Measurements from ENCODE around the gene EPB41L1.

Gene EPB41L1

GRCh38 chr20:36154700-36155628 lies at the start of gene EPB41L1:
Gene EPB41L1, plus strand, starts transcription at chr20:36154740. Its CDS starts 19,038 bp downstream, at chr20:36173778.
- H3K9ac ChIP-seq (ENCODE audit: low read depth, low read length): peak within 1 kb of the TSS; percentile 73
- peaks cover 10% of the 10 kb centered on the region for H3K27me3 ChIP-seq (ENCODE audit: control insufficient read depth, insufficient read depth, low read length)
- peaks cover 13% of the 10 kb centered on the region for H3K4me1 ChIP-seq (ENCODE audit: control insufficient read depth, insufficient read depth, low read length)
- H3K4me3 ChIP-seq (ENCODE audit: low read depth, low read length): peak within 1 kb of the TSS; percentile 74
- H3K9me3 ChIP-seq (ENCODE audit: control insufficient read depth, insufficient read depth, low read length): no peaks in the 10 kb centered on the region
- no peaks in the 10 kb centered on the region for H3K36me3 ChIP-seq (ENCODE audit: control insufficient read depth, insufficient read depth, low read length)

- Histone ChIP-seq H3K36me3 (ENCODE audit: control insufficient read depth, insufficient read depth, low read length) (no peaks in the 10 kb centered on the region), H3K9me3 (ENCODE audit: control insufficient read depth, insufficient read depth, low read length) (no peaks in the 10 kb centered on the region), H3K27me3 (ENCODE audit: control insufficient read depth, insufficient read depth, low read length) (peaks cover 18% of the 10 kb centered on the region), H3K4me1 (ENCODE audit: control insufficient read depth, insufficient read depth, low read length) (peaks cover 2% of the 10 kb centered on the region), H3K4me3 (ENCODE audit: low read depth, low read length) (no peak overlapping the region), H3K9ac (ENCODE audit: low read depth, low read length) (no peak overlapping the region)
Measured at GRCh38 chr20:36104856-36105255, 49.7 kb upstream of the EPB41L1 start.

GRCh38 chr20:36105711-36106226 lies 48.8 kb upstream of the EPB41L1 start:
- Histone ChIP-seq H3K4me3 (ENCODE audit: low read depth, low read length) (no peak overlapping the region), H3K4me1 (ENCODE audit: control insufficient read depth, insufficient read depth, low read length) (peaks cover 2% of the 10 kb centered on the region), H3K9ac (ENCODE audit: low read depth, low read length) (no peak overlapping the region), H3K27me3 (ENCODE audit: control insufficient read depth, insufficient read depth, low read length) (peaks cover 8% of the 10 kb centered on the region), H3K9me3 (ENCODE audit: control insufficient read depth, insufficient read depth, low read length) (no peaks in the 10 kb centered on the region), H3K36me3 (ENCODE audit: control insufficient read depth, insufficient read depth, low read length) (no peaks in the 10 kb centered on the region)

GRCh38 chr20:36106606-36107005 lies 47.9 kb upstream of the EPB41L1 start:
- H3K27me3 ChIP-seq (ENCODE audit: control insufficient read depth, insufficient read depth, low read length): peaks cover 5% of the 10 kb centered on the region

GRCh38 chr20:36107881-36108280 lies 46.7 kb upstream of the EPB41L1 start:
- no peaks in the 10 kb centered on the region for H3K27me3 ChIP-seq (ENCODE audit: control insufficient read depth, insufficient read depth, low read length)
- no peaks in the 10 kb centered on the region for H3K36me3 ChIP-seq (ENCODE audit: control insufficient read depth, insufficient read depth, low read length)
- H3K4me3 ChIP-seq (ENCODE audit: low read depth, low read length): no peak overlapping the region
- no peaks in the 10 kb centered on the region for H3K9me3 ChIP-seq (ENCODE audit: control insufficient read depth, insufficient read depth, low read length)
- H3K4me1 ChIP-seq (ENCODE audit: control insufficient read depth, insufficient read depth, low read length): peaks cover 2% of the 10 kb centered on the region
- no peak overlapping the region for H3K9ac ChIP-seq (ENCODE audit: low read depth, low read length)

More at GRCh38 chr20:36106606-36107005, 47.9 kb upstream of the EPB41L1 start:
- no peak overlapping the region for H3K4me3 ChIP-seq (ENCODE audit: low read depth, low read length)
- H3K4me1 ChIP-seq (ENCODE audit: control insufficient read depth, insufficient read depth, low read length): peaks cover 2% of the 10 kb centered on the region
- no peaks in the 10 kb centered on the region for H3K9me3 ChIP-seq (ENCODE audit: control insufficient read depth, insufficient read depth, low read length)
- H3K36me3 ChIP-seq (ENCODE audit: control insufficient read depth, insufficient read depth, low read length): no peaks in the 10 kb centered on the region
- H3K9ac ChIP-seq (ENCODE audit: low read depth, low read length): no peak overlapping the region

- no peak overlapping the region for H3K4me3 ChIP-seq (ENCODE audit: low read depth, low read length)
Measured at GRCh38 chr20:36109251-36109947, 45.1 kb upstream of the EPB41L1 start.

GRCh38 chr20:36110994-36111393 lies 43.5 kb upstream of the EPB41L1 start:
- Histone ChIP-seq H3K36me3 (ENCODE audit: control insufficient read depth, insufficient read depth, low read length) (no peaks in the 10 kb centered on the region), H3K9ac (ENCODE audit: low read depth, low read length) (no peak overlapping the region), H3K4me3 (ENCODE audit: low read depth, low read length) (no peak overlapping the region), H3K4me1 (ENCODE audit: control insufficient read depth, insufficient read depth, low read length) (peaks cover 5% of the 10 kb centered on the region), H3K27me3 (ENCODE audit: control insufficient read depth, insufficient read depth, low read length) (peaks cover 4% of the 10 kb centered on the region), H3K9me3 (ENCODE audit: control insufficient read depth, insufficient read depth, low read length) (no peaks in the 10 kb centered on the region)

More at GRCh38 chr20:36109251-36109947, 45.1 kb upstream of the EPB41L1 start:
- Histone ChIP-seq H3K4me1 (ENCODE audit: control insufficient read depth, insufficient read depth, low read length) (peaks cover 5% of the 10 kb centered on the region), H3K9me3 (ENCODE audit: control insufficient read depth, insufficient read depth, low read length) (no peaks in the 10 kb centered on the region), H3K9ac (ENCODE audit: low read depth, low read length) (no peak overlapping the region), H3K27me3 (ENCODE audit: control insufficient read depth, insufficient read depth, low read length) (peaks cover 4% of the 10 kb centered on the region), H3K36me3 (ENCODE audit: control insufficient read depth, insufficient read depth, low read length) (no peaks in the 10 kb centered on the region)

GRCh38 chr20:36112112-36112511 lies 42.4 kb upstream of the EPB41L1 start:
- H3K4me1 ChIP-seq (ENCODE audit: control insufficient read depth, insufficient read depth, low read length): peaks cover 5% of the 10 kb centered on the region
- no peak overlapping the region for H3K9ac ChIP-seq (ENCODE audit: low read depth, low read length)
- H3K4me3 ChIP-seq (ENCODE audit: low read depth, low read length): no peak overlapping the region
- no peaks in the 10 kb centered on the region for H3K36me3 ChIP-seq (ENCODE audit: control insufficient read depth, insufficient read depth, low read length)
- no peaks in the 10 kb centered on the region for H3K9me3 ChIP-seq (ENCODE audit: control insufficient read depth, insufficient read depth, low read length)
- peaks cover 4% of the 10 kb centered on the region for H3K27me3 ChIP-seq (ENCODE audit: control insufficient read depth, insufficient read depth, low read length)

- Histone ChIP-seq H3K4me3 (ENCODE audit: low read depth, low read length) (no peak overlapping the region), H3K36me3 (ENCODE audit: control insufficient read depth, insufficient read depth, low read length) (no peaks in the 10 kb centered on the region), H3K9ac (ENCODE audit: low read depth, low read length) (no peak overlapping the region), H3K27me3 (ENCODE audit: control insufficient read depth, insufficient read depth, low read length) (peaks cover 4% of the 10 kb centered on the region), H3K4me1 (ENCODE audit: control insufficient read depth, insufficient read depth, low read length) (peaks cover 5% of the 10 kb centered on the region), H3K9me3 (ENCODE audit: control insufficient read depth, insufficient read depth, low read length) (no peaks in the 10 kb centered on the region)
Measured at GRCh38 chr20:36113036-36113435, 41.5 kb upstream of the EPB41L1 start.

GRCh38 chr20:36113566-36114250 lies 40.8 kb upstream of the EPB41L1 start:
- Histone ChIP-seq H3K27me3 (ENCODE audit: control insufficient read depth, insufficient read depth, low read length) (peaks cover 4% of the 10 kb centered on the region), H3K4me3 (ENCODE audit: low read depth, low read length) (no peak overlapping the region), H3K4me1 (ENCODE audit: control insufficient read depth, insufficient read depth, low read length) (peaks cover 5% of the 10 kb centered on the region), H3K9me3 (ENCODE audit: control insufficient read depth, insufficient read depth, low read length) (no peaks in the 10 kb centered on the region), H3K9ac (ENCODE audit: low read depth, low read length) (no peak overlapping the region), H3K36me3 (ENCODE audit: control insufficient read depth, insufficient read depth, low read length) (no peaks in the 10 kb centered on the region)

- no peaks in the 10 kb centered on the region for H3K9me3 ChIP-seq (ENCODE audit: control insufficient read depth, insufficient read depth, low read length)
- no peaks in the 10 kb centered on the region for H3K36me3 ChIP-seq (ENCODE audit: control insufficient read depth, insufficient read depth, low read length)
- no peak overlapping the region for H3K9ac ChIP-seq (ENCODE audit: low read depth, low read length)
- no peak overlapping the region for H3K4me3 ChIP-seq (ENCODE audit: low read depth, low read length)
- H3K4me1 ChIP-seq (ENCODE audit: control insufficient read depth, insufficient read depth, low read length): peaks cover 5% of the 10 kb centered on the region
- H3K27me3 ChIP-seq (ENCODE audit: control insufficient read depth, insufficient read depth, low read length): peaks cover 4% of the 10 kb centered on the region
Measured at GRCh38 chr20:36114707-36115106, 39.8 kb upstream of the EPB41L1 start.
